NCI-H1417 treated with DMSO at 0.1 percent for 48 hours (cell line): Measurements from ENCODE around the gene JUND.
"Not testable (repeated sequence)": the region's sequence is repeated elsewhere in the genome, so short reads cannot be mapped to it uniquely, and the experiment has no call there.

Experiments used
- DNase-seq: peaks from one replicate; lab custom pipeline; 2025; lab: John Stamatoyannopoulos, UW

The JUND gene

GRCh38 chr19:18281082-18282020 lies at the start of gene JUND:
JUND (minus strand) TSS chr19:18281622; CDS start chr19:18281484, 138 bp downstream.
- peak; percentile 79 for DNase-seq

DNA sequence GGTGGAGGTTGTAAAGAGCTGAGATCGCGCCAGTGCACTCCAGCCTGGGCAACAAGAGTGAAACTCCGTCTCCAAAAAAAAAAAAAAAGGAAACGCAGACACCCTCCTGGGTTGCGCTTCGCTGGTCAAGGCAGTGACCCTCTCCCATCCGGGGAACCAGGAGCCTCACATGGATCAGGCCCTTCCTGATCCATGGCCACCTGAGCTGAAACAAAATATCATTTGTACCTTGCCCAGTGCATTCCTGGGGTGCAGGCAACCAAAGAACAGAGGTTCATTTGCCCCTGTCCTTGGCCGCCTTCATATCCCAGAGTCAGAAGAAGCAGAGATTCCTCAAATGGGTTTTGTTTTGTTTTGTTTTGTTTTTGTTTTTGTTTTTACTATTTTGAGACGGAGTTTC lies 49.4 kb upstream of the JUND start:
- no peak for DNase-seq

- no peak for DNase-seq
Measured at GRCh38 chr19:18329035-18329376, 47.6 kb upstream of the JUND start.

- DNase-seq = peak; percentile 94
Measured at GRCh38 chr19:18328340-18329034, 47.1 kb upstream of the JUND start.

DNA sequence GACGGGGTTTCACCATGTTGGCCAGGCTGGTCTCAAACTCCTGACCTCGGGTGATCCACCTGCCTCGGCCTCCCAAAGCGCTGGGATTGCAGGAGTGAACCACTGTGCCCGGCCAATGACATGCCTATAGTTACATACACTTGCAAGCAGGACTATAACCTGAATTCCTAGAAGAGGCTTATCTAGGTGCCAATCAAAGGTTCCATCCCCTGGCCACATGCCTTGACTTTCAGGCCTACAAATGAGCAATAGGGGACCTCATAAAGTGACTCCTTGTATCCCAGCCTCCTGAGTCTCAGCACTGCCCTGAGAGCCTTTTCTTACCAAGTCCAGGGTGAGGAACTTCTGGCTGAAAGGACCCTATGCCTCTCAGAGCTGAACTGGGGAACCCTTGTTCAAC lies 45.4 kb upstream of the JUND start:
- DNase-seq = no peak

DNA sequence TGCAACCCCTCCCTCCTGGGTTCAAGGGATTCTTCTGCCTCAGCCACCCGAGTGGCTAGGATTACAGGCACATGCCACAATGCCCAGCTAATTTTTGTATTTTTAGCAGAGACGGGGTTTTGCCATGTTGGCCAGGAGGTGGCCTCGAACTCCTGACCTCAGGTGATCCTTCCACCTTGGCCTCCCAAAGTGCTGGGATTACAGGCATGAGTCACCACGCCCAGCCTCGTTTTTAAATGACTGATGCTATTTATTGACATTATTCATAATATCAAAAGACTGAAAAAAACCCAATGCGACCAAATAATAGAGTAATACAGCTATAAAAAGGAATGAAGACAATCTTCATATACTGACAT lies 42.9 kb upstream of the JUND start:
- not testable (repeated sequence) for DNase-seq

- peak; percentile 96 for DNase-seq
Measured at GRCh38 chr19:18322759-18323460, 41.5 kb upstream of the JUND start, which contains the start of gene LSM4. LSM4 (minus strand) TSS chr19:18323076; CDS start chr19:18323020, 56 bp downstream.

GRCh38 chr19:18322318-18322758 lies 40.9 kb upstream of the JUND start:
- no peak for DNase-seq

GRCh38 chr19:18321734-18322102 lies 40.3 kb upstream of the JUND start:
- DNase-seq = no peak

DNA sequence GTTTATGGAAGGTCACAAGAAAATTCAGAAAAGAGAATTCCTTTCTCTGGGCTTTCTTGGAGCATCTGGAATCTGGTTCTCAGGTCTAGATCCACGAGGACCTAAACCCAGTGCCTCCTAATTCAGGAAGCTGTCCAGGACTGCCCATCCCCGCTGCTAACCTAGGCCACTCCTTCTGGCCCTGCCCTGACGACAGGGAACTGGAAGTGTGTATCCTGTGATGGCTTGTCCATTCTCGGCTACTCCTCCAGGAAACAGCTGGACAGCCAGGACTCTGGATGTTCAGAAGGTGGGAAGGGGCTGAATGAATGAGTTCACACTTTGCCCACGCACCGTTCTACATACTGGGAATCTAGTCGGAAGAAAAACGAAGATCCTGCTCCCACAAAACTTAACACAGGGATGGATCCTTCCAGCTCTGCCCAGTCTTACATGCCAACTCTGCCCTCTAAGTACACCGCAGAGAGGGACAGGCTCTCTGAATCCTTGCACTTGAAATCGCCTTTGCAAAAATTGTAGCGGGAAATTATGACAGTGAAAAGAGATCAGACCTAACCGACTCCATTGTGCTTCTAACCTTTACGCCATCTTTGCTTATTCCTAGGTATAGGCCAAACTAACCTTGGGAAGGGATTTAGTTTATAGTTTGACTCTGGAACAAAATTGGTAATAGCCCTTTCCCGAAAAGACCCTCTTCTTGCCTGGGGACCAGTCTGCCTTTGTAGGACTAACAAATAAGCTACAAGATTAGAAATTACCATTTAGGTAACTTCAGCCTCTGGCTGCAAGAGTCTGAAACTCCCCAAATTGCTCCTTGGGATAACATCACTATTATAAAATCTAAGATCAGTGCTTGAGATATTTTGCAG lies 39.7 kb upstream of the JUND start:
- no peak for DNase-seq

- DNase-seq = no peak
Measured at GRCh38 chr19:18319591-18320135, 38.2 kb upstream of the JUND start.

GRCh38 chr19:18317961-18318800 lies 36.8 kb upstream of the JUND start:
- DNase-seq = no peak

- no peak for DNase-seq
Measured at GRCh38 chr19:18313398-18313797, 32.0 kb upstream of the JUND start.

DNA sequence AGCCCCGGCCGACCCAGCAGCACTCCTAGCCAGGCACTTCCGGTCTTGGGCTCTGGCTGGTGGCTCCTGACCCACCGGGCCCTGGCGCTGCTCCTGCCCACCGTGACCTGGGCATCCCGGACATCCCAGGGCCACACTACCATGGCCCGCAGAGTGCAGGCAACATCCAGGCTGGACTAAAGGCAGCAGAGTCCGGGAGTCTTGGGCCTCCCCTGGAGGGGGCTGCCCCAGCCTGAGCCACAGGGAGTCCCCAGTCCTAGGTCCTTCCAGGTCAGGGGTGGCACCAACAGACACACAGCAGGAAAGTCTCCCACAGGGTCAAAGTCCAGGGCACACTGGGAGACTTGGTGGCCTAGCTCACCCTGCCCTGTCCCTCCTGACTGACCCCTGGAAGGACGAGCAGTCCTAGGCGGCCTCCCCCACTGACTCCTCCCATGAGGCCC lies 30.7 kb upstream of the JUND start:
- DNase-seq = no peak

GRCh38 chr19:18311502-18312091 lies 30.2 kb upstream of the JUND start:
- no peak for DNase-seq

DNA sequence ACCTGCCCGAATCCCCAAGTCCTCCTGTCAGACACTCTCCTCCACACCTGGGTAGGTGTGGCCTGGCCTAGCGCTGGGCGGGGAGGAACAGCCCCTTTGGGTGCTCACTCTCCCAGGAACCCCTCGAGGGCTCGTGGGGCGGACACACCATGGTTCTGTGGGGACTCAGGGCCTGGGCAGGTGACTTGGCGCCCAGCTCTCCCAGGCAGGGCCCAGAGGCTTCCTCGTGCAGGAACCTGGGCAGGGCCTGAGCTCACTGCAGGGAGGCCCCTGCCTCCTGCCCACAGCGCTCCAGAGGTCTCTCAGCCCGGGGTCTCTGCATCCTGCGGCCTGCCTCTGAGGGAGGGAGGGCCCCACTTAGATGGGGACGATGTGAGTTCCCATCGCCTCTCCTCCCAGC lies 29.5 kb upstream of the JUND start:
- DNase-seq = no peak

DNA sequence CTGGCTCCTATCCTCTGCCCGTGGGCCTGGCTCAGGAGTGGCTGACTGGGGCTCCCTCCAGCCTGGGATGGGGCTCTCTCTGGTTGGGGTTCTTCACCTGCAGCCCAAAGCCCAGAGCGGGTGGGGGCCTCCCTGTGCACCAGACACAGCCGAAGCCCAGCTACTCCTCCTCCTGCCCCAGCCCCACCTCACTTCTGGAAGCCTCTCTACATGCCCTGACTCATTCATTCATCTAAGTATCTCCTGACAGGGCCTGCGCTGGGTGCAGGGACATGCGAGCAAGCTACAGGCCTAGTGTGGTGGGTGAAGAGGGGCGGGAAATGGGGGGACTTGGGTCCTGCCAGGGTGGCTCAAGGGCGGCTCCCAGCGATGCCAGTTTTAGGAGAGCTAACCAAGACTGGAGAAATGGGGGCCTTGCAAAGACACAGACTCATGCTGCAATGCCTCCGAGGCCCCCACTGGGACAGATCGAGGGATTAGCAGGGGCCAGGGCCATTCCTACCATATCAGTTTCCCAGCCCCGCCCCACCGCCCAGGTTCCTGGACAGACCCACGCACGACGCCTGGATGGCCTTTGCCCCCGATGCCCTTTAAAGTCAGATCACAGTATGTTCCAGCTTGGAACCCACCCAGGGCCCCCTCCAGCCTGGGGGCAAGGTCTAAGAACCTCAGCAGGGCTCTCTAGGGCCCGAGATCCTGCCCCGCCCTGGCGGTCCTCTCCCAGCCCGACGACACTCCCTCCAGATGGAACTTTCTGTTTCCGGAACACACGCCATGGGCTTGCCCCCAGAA lies 28.9 kb upstream of the JUND start:
- DNase-seq = no peak

DNA sequence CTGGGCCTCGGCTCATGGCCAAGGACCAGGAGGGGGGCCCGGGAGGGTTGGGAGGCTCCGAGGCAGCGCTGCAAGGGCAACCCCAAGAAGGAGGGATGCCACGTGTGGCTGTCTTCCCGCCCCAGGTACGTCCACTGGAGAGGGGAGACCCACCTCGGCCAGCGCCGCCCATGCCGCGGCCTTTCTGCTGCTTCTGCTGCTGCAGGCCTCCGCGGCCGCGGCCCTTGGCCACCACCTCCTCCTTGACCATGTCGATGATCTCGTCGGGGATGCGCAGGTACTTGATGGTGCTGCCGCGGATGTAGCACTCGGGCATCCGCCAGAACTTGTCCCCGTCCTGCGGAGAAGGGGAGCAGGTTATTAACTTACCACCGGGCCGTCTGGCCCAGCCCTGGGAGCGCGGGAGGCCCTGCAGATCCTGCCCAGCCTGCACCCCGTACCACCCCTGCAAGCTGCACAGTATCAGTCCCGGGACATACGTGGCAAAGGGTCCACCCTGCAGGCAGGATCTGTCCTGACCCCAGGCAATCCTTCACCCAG lies 28.2 kb upstream of the JUND start:
- DNase-seq = no peak

DNA sequence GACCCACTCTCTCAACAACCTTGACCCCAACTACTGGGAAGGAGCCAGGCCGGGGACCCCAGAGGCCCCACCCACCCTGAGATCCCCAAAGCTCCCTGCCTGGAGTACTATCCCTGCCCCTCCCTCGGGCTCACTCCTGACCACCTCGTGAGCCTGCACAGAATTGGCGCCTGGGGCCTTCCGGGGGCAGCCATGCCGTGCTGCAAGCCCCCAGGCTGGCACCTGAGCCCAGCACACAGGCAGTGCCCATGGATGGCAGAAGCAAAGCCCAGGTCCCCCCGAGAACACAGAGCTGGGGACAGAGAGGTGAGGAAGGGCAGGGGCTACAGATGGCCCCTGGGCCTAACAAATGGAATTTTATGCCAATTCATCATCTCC lies 27.5 kb upstream of the JUND start:
- DNase-seq = no peak
